ENCODE data around the gene ACBD3.

ACBD3 gene

GRCh38 chr1:226107471-226108460 is 78.8 kb downstream of the ACBD3 start:
- H3K4me3 ChIP-seq (ENCODE audit: low read depth, low read length), result no peak overlapping the region
- TF ChIP-seq CTCF (IDR thresholded peaks at IDR 0.05; ENCODE audit: low read depth, low read length), result no peak

GRCh38 chr1:226104671-226105121 is 81.8 kb downstream of the ACBD3 start:
- TF ChIP-seq CTCF (IDR thresholded peaks at IDR 0.05; ENCODE audit: low read depth, low read length), result no peak

GRCh38 chr1:226100436-226101391 is 85.8 kb downstream of the ACBD3 start:
- peak overlapping the region; percentile 50 for H3K4me3 ChIP-seq (ENCODE audit: low read depth, low read length)

More at GRCh38 chr1:226104671-226105121, 81.8 kb downstream of the ACBD3 start:
- H3K4me3 ChIP-seq (ENCODE audit: low read depth, low read length), result no peak overlapping the region

GRCh38 chr1:226098870-226099835 is 87.4 kb downstream of the ACBD3 start:
- TF ChIP-seq CTCF (IDR thresholded peaks at IDR 0.05; ENCODE audit: low read depth, low read length), result no peak

More at GRCh38 chr1:226100436-226101391, 85.8 kb downstream of the ACBD3 start:
- no peak for TF ChIP-seq CTCF (IDR thresholded peaks at IDR 0.05; ENCODE audit: low read depth, low read length)

GRCh38 chr1:226097866-226098625 is 88.5 kb downstream of the ACBD3 start:
- H3K4me3 ChIP-seq (ENCODE audit: low read depth, low read length), result no peak overlapping the region
- TF ChIP-seq CTCF (IDR thresholded peaks at IDR 0.05; ENCODE audit: low read depth, low read length), result no peak

More at GRCh38 chr1:226098870-226099835, 87.4 kb downstream of the ACBD3 start:
- H3K4me3 ChIP-seq (ENCODE audit: low read depth, low read length), result no peak overlapping the region

- TF ChIP-seq CTCF (IDR thresholded peaks at IDR 0.05; ENCODE audit: low read depth, low read length), result no peak
- no peak overlapping the region for H3K4me3 ChIP-seq (ENCODE audit: low read depth, low read length)
Measured at GRCh38 chr1:226095286-226095685, 91.3 kb downstream of the ACBD3 start.
